ENCODE measurements around the gene PTEN.

DNA sequence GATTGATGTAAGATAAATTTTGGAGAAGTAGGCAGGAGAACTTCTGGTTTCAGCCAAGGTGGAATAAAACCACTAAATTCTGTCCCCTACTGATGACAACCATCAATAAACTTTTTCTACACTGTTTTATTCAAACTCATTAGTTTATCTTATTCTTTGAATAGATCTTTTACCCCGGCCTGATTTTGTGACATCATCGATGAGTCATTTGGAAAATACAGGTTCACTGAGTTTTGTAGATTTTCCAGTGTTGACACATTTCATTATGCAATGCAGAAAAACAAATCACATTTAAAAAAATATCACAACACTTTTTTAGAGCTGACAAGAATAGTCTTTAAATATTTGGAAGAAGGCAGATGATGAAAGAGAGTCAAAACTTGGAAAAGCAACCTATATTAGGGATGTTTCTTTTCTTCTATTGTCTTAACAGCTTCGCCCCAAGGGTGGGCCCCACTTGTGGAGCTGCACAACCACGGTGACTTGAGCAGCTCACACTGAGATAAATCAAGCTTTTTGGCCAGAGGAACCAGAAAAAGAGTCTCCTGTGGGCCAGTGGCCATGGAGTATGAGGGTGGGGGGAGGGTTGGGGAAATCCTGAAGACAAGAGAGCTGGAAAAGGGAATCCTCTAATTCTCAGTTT is 112.8 kb downstream of the PTEN start:
- TF ChIP-seq, protein P1, sequence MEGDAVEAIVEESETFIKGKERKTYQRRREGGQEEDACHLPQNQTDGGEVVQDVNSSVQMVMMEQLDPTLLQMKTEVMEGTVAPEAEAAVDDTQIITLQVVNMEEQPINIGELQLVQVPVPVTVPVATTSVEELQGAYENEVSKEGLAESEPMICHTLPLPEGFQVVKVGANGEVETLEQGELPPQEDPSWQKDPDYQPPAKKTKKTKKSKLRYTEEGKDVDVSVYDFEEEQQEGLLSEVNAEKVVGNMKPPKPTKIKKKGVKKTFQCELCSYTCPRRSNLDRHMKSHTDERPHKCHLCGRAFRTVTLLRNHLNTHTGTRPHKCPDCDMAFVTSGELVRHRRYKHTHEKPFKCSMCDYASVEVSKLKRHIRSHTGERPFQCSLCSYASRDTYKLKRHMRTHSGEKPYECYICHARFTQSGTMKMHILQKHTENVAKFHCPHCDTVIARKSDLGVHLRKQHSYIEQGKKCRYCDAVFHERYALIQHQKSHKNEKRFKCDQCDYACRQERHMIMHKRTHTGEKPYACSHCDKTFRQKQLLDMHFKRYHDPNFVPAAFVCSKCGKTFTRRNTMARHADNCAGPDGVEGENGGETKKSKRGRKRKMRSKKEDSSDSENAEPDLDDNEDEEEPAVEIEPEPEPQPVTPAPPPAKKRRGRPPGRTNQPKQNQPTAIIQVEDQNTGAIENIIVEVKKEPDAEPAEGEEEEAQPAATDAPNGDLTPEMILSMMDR (conservative IDR thresholded peaks at IDR 0.05; ENCODE audit: low read depth in 2 of 2), result no peak
- no peak for TF ChIP-seq POLR2AphosphoS5 (IDR thresholded peaks at IDR 0.05; ENCODE audit: low read depth)
- TF ChIP-seq ZNF114 (CRISPR knock-in tag; IDR thresholded peaks at IDR 0.05), result no peak
- TF ChIP-seq JUNB (IDR thresholded peaks at IDR 0.05; ENCODE audit: unreplicated experiment), result no peak
- TF ChIP-seq EZH2 (IDR thresholded peaks at IDR 0.05; ENCODE audit: low read depth, unreplicated experiment), result no peak
- TF ChIP-seq EZH2phosphoT487 (IDR thresholded peaks at IDR 0.05; ENCODE audit: unreplicated experiment), result no peak
- no peak for TF ChIP-seq NANOG (IDR thresholded peaks at IDR 0.05; ENCODE audit: borderline replicate concordance)

Measured in GM23338 (cell line).